MM.1S (cell line): ENCODE results near the gene KCNMA1.

ENCODE experiments used
- DNase-seq: peaks from one replicate; pipeline ENCODE4 v3.0.0-alpha.2; 2015
- H2AFZ ChIP-seq: fragments of 300-600 bp; sonication (generic); 2 replicates; pipeline ENCODE4 v1.6.0; 2016; ENCODE audit warnings: antibody characterized with exemption, low read length
- H3F3A ChIP-seq: fragments of 300-600 bp; sonication (generic); 2 replicates; pipeline ENCODE4 v1.6.1; 2016; ENCODE audit warnings: mild to moderate bottlenecking, antibody characterized with exemption, low read length, moderate library complexity, mixed read lengths; ENCODE audit not compliant: insufficient read depth
- H3K27ac ChIP-seq: fragments of 300-600 bp; sonication (generic); 2 replicates; pipeline ENCODE4 v1.5.1; 2016; ENCODE audit warnings: mild to moderate bottlenecking, low read length
- H3K27me3 ChIP-seq: fragments of 300-600 bp; sonication (generic); replicated peaks from 2 replicates; pipeline ENCODE4 v1.6.0; 2016; ENCODE audit warnings: low read length; ENCODE audit not compliant: insufficient read depth
- H3K36me3 ChIP-seq: fragments of 300-600 bp; sonication (generic); replicated peaks from 2 replicates; pipeline ENCODE4 v1.6.1; 2016; ENCODE audit warnings: mild to moderate bottlenecking, low read length, mixed read lengths; ENCODE audit not compliant: insufficient read depth
- H3K4me1 ChIP-seq: fragments of 300-600 bp; sonication (generic); 2 replicates; pipeline ENCODE4 v1.6.1; 2016; ENCODE audit warnings: low read length, mixed read lengths
- H3K4me2 ChIP-seq: fragments of 300-600 bp; sonication (generic); 2 replicates; pipeline ENCODE4 v1.6.0; 2016; ENCODE audit warnings: low read depth, low read length
- H3K4me3 ChIP-seq: fragments of 300-600 bp; sonication (generic); 2 replicates; pipeline ENCODE4 v1.5.1; 2016; ENCODE audit warnings: low read length, mixed read lengths
- H3K79me2 ChIP-seq: fragments of 300-600 bp; sonication (generic); 2 replicates; pipeline ENCODE4 v1.6.1; 2016; ENCODE audit warnings: mixed run types, low read length, mixed read lengths
- H3K9ac ChIP-seq: fragments of 300-600 bp; sonication (generic); 2 replicates; pipeline ENCODE4 v1.6.1; 2016; ENCODE audit warnings: low read length, mixed read lengths
- H3K9me2 ChIP-seq: fragments of 300-600 bp; sonication (generic); replicated peaks from 2 replicates; pipeline ENCODE4 v1.6.1; 2016; ENCODE audit warnings: mild to moderate bottlenecking, low read length, mixed read lengths; ENCODE audit not compliant: insufficient read depth
- H3K9me3 ChIP-seq: fragments of 300-600 bp; sonication (generic); replicated peaks from 2 replicates; pipeline ENCODE4 v1.6.1; 2016; ENCODE audit warnings: mild to moderate bottlenecking, low read length, mixed read lengths; ENCODE audit not compliant: insufficient read depth
- H4K20me1 ChIP-seq: fragments of 300-600 bp; sonication (generic); 2 replicates; pipeline ENCODE4 v1.6.1; 2016; ENCODE audit warnings: mild to moderate bottlenecking, low read length, moderate library complexity, mixed read lengths; ENCODE audit not compliant: insufficient read depth
- CTCF ChIP-seq: fragments of 300-600 bp; sonication (generic); IDR thresholded peaks from 2 replicates; pipeline ENCODE4 v1.5.1; 2016; ENCODE audit warnings: antibody characterized with exemption, low read length, mixed read lengths
- EZH2 ChIP-seq: fragments of 300-600 bp; sonication (generic); optimal IDR thresholded peaks from 2 replicates; pipeline ENCODE3; 2017; ENCODE audit warnings: low read depth, mild to moderate bottlenecking, antibody characterized with exemption, low read length, mixed read lengths
- EZH2phosphoT487 ChIP-seq: fragments of 300-600 bp; sonication (generic); IDR thresholded peaks from 2 replicates; pipeline ENCODE4 v1.6.1; 2018; ENCODE audit warnings: antibody characterized with exemption, low read length

KCNMA1 gene

DNA sequence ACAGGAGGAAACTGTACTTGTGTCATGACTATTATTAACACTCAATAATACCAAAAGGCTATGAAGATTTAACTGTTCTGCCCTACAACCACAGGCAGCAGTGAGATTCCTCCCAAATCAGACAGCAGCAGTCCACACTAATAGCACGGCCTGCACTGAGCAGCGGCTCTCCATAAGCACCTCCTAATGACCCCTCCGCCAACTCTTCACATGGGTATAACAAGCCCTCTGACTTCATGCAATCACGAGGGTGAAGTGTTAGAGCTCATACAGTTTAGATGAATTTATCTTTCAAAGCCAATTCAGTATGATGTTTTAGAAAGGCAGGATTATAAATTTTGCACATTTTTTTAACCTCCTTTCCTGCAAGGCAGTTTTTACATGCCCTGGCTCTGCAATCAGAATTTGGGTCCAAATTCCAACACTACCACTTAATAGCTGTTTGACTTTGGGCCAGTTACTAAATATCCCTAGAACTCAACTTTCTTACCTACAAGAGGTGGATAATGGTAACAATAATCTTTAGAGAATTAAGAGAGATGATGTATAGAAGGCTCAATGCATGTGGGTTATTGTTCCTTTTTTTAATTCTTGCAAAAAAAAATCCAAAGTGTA is 617.1 kb downstream of the KCNMA1 start:
- no peaks in the 10 kb centered on the region for H3F3A ChIP-seq
- H3K27ac ChIP-seq: no peak overlapping the region
- H3K4me2 ChIP-seq: no peak overlapping the region

DNA sequence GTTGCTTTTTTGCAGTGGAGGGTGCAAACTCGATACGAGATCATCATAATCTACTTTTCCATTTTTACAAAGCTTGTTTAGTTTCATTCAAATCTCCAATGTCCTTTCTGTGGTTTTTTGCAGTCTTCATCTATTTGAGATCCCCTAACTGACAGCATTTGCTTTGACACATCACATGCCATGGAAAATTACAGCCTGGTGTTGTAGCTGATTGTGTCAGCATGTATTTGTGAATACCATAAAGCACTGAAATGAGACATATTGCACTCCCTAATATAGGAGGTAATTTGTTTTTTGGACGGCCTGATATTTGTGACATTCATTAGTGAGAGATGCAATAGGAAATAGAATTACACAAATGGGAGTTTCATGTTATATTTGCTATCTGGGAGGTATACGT is 620.8 kb downstream of the KCNMA1 start:
- no peaks in the 10 kb centered on the region for H3K27me3 ChIP-seq
- H3K9ac ChIP-seq: no peak overlapping the region
- no peaks in the 10 kb centered on the region; the same call in 1 of the 2 replicates for H3K9me2 ChIP-seq
- no peak for DNase-seq
- H4K20me1 ChIP-seq: no peaks in the 10 kb centered on the region
- no peak overlapping the region for H3K4me2 ChIP-seq
- no peaks in the 10 kb centered on the region for H3K36me3 ChIP-seq
- no peak overlapping the region for H2AFZ ChIP-seq
- H3K9me3 ChIP-seq: no peaks in the 10 kb centered on the region
- no peaks in the 10 kb centered on the region for H3K4me1 ChIP-seq
- no peak overlapping the region for H3K27ac ChIP-seq
- no peaks in the 10 kb centered on the region for H3F3A ChIP-seq
- H3K79me2 ChIP-seq: no peaks in the 10 kb centered on the region
- H3K4me3 ChIP-seq: no peak overlapping the region
- TF ChIP-seq CTCF (no peak), EZH2phosphoT487 (no peak), EZH2 (no peak)

More for the DNA sequence above, 617.1 kb downstream of the KCNMA1 start:
- H3K27me3 ChIP-seq: no peaks in the 10 kb centered on the region
- H2AFZ ChIP-seq: no peak overlapping the region
- H3K36me3 ChIP-seq: no peaks in the 10 kb centered on the region
- no peaks in the 10 kb centered on the region for H4K20me1 ChIP-seq
- no peak overlapping the region for H3K9ac ChIP-seq
- H3K9me2 ChIP-seq: no peaks in the 10 kb centered on the region
- no peak for TF ChIP-seq EZH2phosphoT487
- no peak for DNase-seq
- H3K79me2 ChIP-seq: no peaks in the 10 kb centered on the region
- H3K4me1 ChIP-seq: no peaks in the 10 kb centered on the region
- no peaks in the 10 kb centered on the region for H3K9me3 ChIP-seq
- no peak overlapping the region for H3K4me3 ChIP-seq

GRCh38 chr10:77016278-77016815 is 621.3 kb downstream of the KCNMA1 start:
- DNase-seq: no peak
- Histone ChIP-seq H3F3A (no peaks in the 10 kb centered on the region), H3K27me3 (no peaks in the 10 kb centered on the region), H4K20me1 (no peaks in the 10 kb centered on the region), H3K9ac (no peak overlapping the region), H3K36me3 (no peaks in the 10 kb centered on the region), H3K4me2 (no peak overlapping the region), H3K9me3 (no peaks in the 10 kb centered on the region), H3K27ac (no peak overlapping the region), H3K4me3 (no peak overlapping the region), H3K4me1 (no peaks in the 10 kb centered on the region), H3K9me2 (no peaks in the 10 kb centered on the region; the same call in 1 of the 2 replicates), H2AFZ (no peak overlapping the region), H3K79me2 (no peaks in the 10 kb centered on the region)
- TF ChIP-seq EZH2: no peak
- TF ChIP-seq EZH2phosphoT487: no peak
- TF ChIP-seq CTCF: no peak

GRCh38 chr10:77015360-77015759 is 622.2 kb downstream of the KCNMA1 start:
- Histone ChIP-seq H3K9me2 (no peaks in the 10 kb centered on the region; the same call in 1 of the 2 replicates), H4K20me1 (no peaks in the 10 kb centered on the region), H3K36me3 (no peaks in the 10 kb centered on the region), H3K9ac (no peak overlapping the region), H3K9me3 (no peaks in the 10 kb centered on the region), H2AFZ (no peak overlapping the region), H3K27me3 (no peaks in the 10 kb centered on the region), H3K4me1 (no peaks in the 10 kb centered on the region), H3K79me2 (no peaks in the 10 kb centered on the region), H3K4me2 (no peak overlapping the region), H3K27ac (no peak overlapping the region), H3K4me3 (no peak overlapping the region), H3F3A (no peaks in the 10 kb centered on the region)
- TF ChIP-seq CTCF: no peak
- no peak for TF ChIP-seq EZH2
- TF ChIP-seq EZH2phosphoT487: no peak
- no peak for DNase-seq
